Parathyroid adenoma (tissue), 2 donors: ENCODE results near the gene SLC39A11.
"Not testable (repeated sequence)": the region's sequence is repeated elsewhere in the genome, so short reads cannot be mapped to it uniquely, and the experiment has no call there.

Source experiments
- H2AFZ ChIP-seq: fragments of 300-600 bp; sonication (generic); one replicate; pipeline ENCODE4 v1.7.0; 2017; ENCODE audit warnings: antibody characterized with exemption, mild to moderate bottlenecking
- H3K27ac ChIP-seq: fragments of 300-600 bp; sonication (generic); one replicate; pipeline ENCODE4 v1.7.0; 2017
- H3K27me3 ChIP-seq: fragments of 300-600 bp; sonication (generic); one replicate; pipeline ENCODE4 v1.7.0; 2017; ENCODE audit warnings: low read length; ENCODE audit not compliant: control insufficient read depth, insufficient read depth
- H3K36me3 ChIP-seq: fragments of 300-600 bp; sonication (generic); one replicate; pipeline ENCODE4 v1.7.0; 2017; ENCODE audit warnings: low read length; ENCODE audit not compliant: control insufficient read depth, insufficient read depth
- H3K4me1 ChIP-seq: fragments of 300-600 bp; sonication (generic); one replicate; pipeline ENCODE4 v1.7.0; 2017; ENCODE audit warnings: control low read depth
- H3K4me2 ChIP-seq: fragments of 300-600 bp; sonication (generic); one replicate; pipeline ENCODE4 v1.7.0; 2017; ENCODE audit warnings: low read length
- H3K4me3 ChIP-seq: fragments of 300-600 bp; sonication (generic); one replicate; pipeline ENCODE4 v1.7.0; 2017; ENCODE audit warnings: low read depth, low read length
- H3K79me2 ChIP-seq: fragments of 300-600 bp; sonication (generic); one replicate; pipeline ENCODE4 v1.7.0; 2017; ENCODE audit warnings: control low read depth
- H3K9ac ChIP-seq: fragments of 300-600 bp; sonication (generic); one replicate; pipeline ENCODE4 v1.7.0; 2017; ENCODE audit warnings: mild to moderate bottlenecking
- H3K9me3 ChIP-seq: fragments of 300-600 bp; sonication (generic); one replicate; pipeline ENCODE4 v1.7.0; 2017; ENCODE audit warnings: low read length; ENCODE audit not compliant: control insufficient read depth
- CTCF ChIP-seq: fragments of 300-600 bp; sonication (generic); IDR thresholded peaks from one replicate; pipeline ENCODE4 v1.7.0; 2017; ENCODE audit warnings: antibody characterized with exemption, mild to moderate bottlenecking
- donor health status: primary hyperparathyroidism.

The SLC39A11 gene

DNA sequence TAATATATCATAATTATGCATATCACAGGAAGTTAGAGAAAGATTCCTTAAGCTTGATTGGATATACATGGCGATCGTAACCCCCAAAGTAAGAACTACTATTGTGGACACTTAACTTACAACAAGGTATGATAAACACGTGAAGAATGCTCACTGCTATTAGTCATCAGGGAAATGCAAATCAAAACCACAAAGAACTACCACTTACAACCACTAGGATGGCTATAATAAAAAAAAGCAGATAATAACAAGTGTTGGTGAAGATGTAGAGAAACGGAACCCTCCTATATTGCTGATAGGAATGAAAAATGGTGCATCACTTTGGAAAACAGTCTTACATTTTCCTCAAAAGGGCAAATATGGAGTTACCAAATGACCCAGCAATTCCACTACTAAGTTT is 265.9 kb downstream of the SLC39A11 start:
- H3K27ac ChIP-seq: no peak overlapping the region
- no peaks in the 10 kb centered on the region for H3K27me3 ChIP-seq
- H3K4me1 ChIP-seq: no peaks in the 10 kb centered on the region
- H3K9me3 ChIP-seq: no peaks in the 10 kb centered on the region
- H3K79me2 ChIP-seq: no peaks in the 10 kb centered on the region
- no peak for TF ChIP-seq CTCF
- no peak overlapping the region for H3K4me2 ChIP-seq
- no peak overlapping the region for H3K9ac ChIP-seq
- H3K4me3 ChIP-seq: no peak overlapping the region
- no peak overlapping the region for H2AFZ ChIP-seq
- no peaks in the 10 kb centered on the region for H3K36me3 ChIP-seq

- not testable (repeated sequence) for H3K9me3 ChIP-seq, H3K9ac ChIP-seq, H3K4me3 ChIP-seq, H3K27ac ChIP-seq, H3K27me3 ChIP-seq, H3K36me3 ChIP-seq, H2AFZ ChIP-seq, H3K79me2 ChIP-seq, H3K4me2 ChIP-seq, H3K4me1 ChIP-seq
Observed at GRCh38 chr17:72826059-72826458, 266.4 kb downstream of the SLC39A11 start.

- TF ChIP-seq CTCF: no peak
- Histone ChIP-seq H2AFZ (no peak overlapping the region), H3K27ac (no peak overlapping the region), H3K36me3 (no peaks in the 10 kb centered on the region), H3K79me2 (no peaks in the 10 kb centered on the region), H3K9me3 (no peaks in the 10 kb centered on the region), H3K4me3 (no peak overlapping the region), H3K9ac (no peak overlapping the region), H3K4me1 (no peaks in the 10 kb centered on the region), H3K27me3 (no peaks in the 10 kb centered on the region), H3K4me2 (no peak overlapping the region)
Observed at GRCh38 chr17:72825218-72825617, 267.3 kb downstream of the SLC39A11 start.

DNA sequence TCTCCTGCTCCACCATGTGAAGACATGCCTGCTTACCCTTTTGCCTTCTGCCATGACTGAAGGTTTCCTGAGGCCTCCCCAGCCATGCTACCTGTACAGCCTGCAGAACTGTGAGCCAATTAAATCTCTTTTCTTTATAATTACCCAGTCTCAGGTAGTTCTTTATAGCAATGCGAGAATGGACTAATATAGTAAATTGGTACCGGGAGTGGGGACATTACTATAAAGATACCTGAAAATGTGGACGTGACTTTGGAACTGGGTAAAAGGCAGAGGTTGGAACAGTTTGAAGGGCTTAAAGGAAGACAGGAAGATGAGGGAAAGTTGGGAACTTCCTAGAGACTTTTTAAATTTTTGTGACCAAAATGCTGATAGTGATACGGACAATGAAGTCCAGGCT is 268.2 kb downstream of the SLC39A11 start:
- not testable (repeated sequence) for H3K27me3 ChIP-seq, H3K9me3 ChIP-seq, H3K9ac ChIP-seq, H3K4me2 ChIP-seq, H2AFZ ChIP-seq, H3K27ac ChIP-seq, H3K4me1 ChIP-seq, H3K36me3 ChIP-seq, H3K79me2 ChIP-seq, H3K4me3 ChIP-seq

- Histone ChIP-seq H3K4me3 (no peak overlapping the region), H3K9ac (no peak overlapping the region), H3K79me2 (no peaks in the 10 kb centered on the region), H3K4me1 (no peaks in the 10 kb centered on the region), H2AFZ (no peak overlapping the region), H3K4me2 (no peak overlapping the region), H3K36me3 (no peaks in the 10 kb centered on the region), H3K27ac (no peak overlapping the region), H3K9me3 (no peaks in the 10 kb centered on the region), H3K27me3 (no peaks in the 10 kb centered on the region)
- no peak for TF ChIP-seq CTCF
Observed at GRCh38 chr17:72822358-72823023, 270.0 kb downstream of the SLC39A11 start.

DNA sequence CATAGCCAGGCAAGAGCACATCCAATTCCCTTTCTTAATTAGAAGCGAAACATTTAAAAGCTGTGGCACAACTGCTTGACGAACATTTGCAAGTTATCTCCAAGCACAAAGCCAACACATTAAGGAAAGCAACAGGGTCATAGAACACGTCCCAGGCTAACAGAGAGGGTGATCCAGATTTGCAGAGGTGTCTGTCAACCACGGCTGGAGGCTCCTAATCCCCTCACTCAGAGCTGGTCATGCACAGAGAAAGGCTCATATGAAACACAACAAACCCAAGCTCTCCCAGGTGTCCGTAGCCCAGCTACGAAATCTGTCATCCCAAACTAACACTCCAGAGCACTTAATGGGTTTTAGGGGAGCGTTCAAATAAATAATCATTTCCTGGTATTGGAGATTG is 276.1 kb downstream of the SLC39A11 start:
- Histone ChIP-seq H2AFZ (no peak overlapping the region), H3K4me3 (no peak overlapping the region), H3K9me3 (no peaks in the 10 kb centered on the region), H3K36me3 (no peaks in the 10 kb centered on the region), H3K4me2 (no peak overlapping the region), H3K9ac (no peak overlapping the region), H3K27me3 (no peaks in the 10 kb centered on the region), H3K4me1 (no peaks in the 10 kb centered on the region), H3K79me2 (no peaks in the 10 kb centered on the region), H3K27ac (no peak overlapping the region)
- TF ChIP-seq CTCF: no peak
